RPMI7951 (cell line): ENCODE measurements around the gene SPSB1. TPM values are rescaled to one million over a fixed set of nuclear protein-coding genes. Genes with fewer than 3 reads are reported as not detected.
A peak's percentile ranks its signal among the peaks of the same experiment; 100 is the strongest.
"Not testable (repeated sequence)": the region's sequence is repeated elsewhere in the genome, so short reads cannot be mapped to it uniquely, and the experiment has no call there.

ENCODE experiments used
- DNase-seq: peaks from one replicate; pipeline ENCODE4 v3.0.0-alpha.2; 2012; ENCODE audit warnings: low read depth
- total RNA-seq: library from RNA; depleted of rRNA; stranded (reverse); fragments of >200 nt; shearing (Covaris generic); gene quantifications from 2 replicates; pipeline ENCODE4 v1.2.3, GENCODE V29; 2014

SPSB1 gene
- total RNA-seq, 1 experiment from 2014 or later = 7.6 TPM

DNA sequence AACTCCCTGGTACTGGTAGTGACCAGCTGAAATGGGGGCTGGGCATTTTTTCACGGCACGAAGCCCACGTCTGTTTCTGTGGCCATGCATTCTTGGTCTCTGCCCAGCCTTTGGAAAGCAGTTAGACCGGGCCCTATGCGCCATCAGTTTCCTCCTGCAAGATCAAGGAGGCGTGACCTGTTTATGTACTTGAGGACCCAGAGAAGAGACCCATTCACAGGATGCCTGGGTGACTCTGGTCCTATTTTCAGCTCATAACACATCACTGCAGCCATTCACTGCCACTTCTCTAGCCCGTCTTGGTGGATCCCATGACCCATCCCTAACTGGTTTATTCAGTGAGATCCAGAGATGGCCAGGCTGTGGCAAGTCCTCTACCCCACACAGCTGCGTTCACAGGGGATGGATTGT is 70.4 kb downstream of the SPSB1 start:
- no peak for DNase-seq

DNA sequence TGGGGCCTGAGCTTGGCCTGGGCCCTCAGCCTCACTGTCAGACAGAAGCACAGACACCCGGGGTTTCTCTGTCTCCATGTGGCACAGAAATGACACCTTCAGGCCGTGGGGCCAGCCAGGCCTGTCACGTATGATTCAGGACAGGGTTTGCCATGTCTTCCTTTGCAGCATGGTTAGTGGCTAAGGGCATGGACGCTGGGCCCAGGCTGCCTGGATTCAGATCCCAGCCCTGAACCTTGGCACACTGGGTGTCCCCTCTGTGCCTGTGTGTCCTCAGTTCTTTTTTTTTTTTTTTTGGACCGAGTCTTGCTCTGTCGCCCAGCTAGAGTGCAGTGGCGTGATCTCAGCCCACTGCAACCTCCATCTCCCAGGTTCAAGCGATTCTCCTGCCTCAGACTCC is 73.6 kb downstream of the SPSB1 start:
- DNase-seq = no peak

DNA sequence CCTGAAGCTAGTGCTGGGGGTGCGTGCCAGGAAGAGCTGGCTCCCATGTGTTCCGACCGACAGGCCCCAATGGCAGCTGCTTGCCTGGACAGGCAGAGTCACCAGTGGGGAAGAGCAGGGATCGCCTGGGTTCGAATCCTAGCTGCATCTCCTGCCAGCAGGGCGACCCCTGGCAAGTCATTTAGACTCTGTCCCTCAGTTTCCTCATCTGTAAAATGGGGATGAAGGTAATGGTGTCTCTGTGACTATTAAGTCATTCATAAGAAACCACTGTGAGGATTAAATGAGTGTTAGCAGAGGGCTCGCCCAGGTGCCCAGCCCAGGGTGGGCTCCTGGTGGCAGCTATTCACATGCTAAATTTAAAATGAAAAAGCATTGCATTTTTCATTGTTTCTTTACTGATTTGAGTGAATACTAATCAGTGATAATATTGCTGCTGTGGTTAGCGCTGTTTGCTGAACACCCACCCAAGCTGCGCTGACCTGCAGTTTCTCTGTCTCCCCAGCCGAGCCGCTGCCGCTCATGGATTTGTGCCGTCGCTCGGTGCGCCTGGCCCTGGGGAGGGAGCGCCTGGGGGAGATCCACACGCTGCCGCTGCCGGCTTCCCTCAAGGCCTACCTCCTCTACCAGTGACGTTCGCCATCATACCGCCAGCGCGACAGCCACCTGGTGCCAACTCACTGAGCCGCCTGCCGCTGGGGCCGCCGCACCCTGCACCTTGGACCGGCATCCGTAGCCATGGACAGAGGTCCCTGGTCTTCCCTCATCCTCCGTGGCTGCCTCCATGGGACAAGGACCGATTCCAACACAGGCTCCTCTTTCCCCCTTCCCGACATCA is 74.5 kb downstream of the SPSB1 start:
- no peak for DNase-seq

DNA sequence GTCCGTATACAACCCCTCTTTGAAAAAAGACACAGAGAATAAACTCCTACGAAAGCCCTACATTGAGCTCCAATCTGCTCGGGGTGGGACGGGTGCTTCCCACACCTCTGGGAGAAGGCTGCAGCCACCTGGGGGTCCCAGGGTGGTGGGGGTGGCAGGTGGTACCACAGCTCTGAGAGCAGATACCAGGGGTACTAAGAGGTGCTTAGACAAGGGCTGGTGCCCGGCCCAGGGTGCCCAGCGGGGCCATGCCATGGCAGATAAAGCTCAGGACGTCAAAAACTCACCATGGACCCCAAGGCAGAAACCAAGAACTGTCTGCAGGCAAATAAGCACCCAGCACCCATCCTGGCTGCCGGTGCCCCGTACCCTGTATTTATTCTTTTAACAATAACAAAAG is 75.1 kb downstream of the SPSB1 start:
- no peak for DNase-seq

DNA sequence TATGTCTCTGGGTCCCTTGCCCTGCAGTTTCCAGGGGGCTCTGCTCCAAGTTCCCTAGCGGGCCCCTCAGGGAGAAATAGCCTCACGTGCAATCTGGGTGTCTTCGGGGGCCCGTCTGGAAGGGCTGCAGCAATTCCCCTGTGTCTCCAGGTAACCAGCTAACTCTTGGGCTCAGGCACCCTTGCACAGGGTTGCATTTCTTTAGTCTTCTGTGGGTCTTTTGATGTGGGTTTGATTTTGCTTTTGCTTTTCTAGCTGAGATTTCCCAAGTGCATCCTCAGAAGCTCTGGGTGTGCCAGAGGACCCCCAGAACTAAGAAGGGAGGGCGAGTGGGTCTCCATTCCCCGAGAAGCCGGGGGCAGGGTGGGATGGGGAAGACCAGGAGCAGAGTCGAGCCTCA is 75.7 kb downstream of the SPSB1 start:
- DNase-seq = no peak

DNA sequence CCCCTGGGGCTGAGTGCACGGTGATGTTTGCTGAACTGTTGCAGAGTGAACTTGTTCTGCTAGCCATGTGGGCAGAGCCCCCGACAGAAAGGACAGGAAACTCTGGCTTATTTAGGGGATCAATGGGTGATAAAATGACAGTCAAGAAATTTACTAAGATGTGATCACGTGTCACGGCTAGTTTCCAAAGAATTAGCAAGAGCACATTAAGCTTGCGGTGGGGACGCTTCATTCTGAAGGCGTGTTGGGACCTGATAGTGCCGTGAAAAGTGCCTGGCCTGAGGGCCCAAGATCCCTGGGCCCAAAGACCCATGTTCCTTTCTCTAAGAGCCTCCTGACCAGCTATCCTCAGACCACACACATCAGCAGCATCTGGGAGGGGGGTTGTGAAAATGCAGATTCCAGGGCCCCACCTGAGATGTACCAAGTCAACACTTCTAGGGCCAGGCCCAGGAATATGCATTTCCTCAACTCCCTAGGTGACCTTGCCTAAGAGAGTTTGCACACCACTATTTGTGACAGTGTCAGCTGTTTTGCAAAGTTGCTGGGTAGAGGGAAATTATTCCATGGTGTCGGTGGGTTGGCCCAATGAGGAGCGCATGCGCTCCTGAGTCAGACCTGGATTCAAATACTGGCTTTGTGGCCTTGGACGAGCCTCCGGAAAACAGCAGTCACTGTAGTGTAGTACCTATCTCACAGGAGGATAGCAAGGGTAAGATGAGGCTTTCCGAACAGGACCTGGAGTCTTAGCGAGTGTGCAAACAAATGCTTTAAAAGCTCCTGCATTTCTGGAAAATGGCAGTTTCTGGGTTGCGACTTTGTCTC is 77.5 kb downstream of the SPSB1 start:
- no peak for DNase-seq

DNA sequence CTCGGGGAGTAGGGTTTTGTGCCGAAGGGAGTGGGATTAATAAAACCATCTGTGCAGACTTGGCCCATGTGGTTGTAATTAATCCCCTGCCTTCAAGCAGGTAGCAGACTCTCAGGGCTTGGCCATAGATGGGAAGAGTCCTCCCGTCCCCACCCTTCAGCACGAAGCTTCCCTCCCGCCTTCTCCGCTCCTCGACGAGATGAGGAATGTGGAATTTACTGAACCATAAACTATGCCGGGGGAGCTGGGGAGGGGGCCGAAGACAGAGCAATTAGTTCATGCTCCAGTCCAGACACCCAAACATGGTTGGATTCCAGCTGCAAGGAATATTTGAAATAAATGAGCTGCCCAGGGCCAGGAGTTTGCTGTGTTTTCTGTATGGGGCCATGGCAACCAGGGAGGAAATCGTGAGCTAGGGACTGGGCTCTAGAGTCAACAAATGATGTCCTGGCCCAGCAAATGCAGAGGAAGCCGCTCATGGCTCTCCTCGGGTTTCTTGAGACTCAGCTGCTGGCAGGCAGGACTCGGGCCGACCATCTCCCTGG is 78.8 kb downstream of the SPSB1 start:
- DNase-seq = no peak

DNA sequence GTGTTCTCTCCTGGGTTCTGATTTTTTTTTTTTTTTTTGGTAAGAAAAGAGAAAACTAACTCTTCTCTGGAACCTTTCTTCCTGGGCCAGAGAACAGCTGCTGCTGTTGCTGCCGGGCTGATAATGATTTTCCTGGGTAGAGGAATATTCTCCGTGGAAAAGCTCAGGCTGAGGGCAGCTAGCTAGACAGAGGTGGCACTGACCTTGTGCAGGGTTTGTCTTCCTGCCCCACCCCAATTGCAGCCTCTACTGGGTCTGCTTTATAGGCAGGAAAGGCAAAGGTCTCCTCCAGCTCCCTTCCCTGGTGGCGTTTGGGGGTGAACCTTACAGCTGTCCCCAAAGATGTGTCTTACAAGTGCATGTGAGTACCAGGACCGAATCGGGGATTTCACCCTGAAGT is 79.3 kb downstream of the SPSB1 start:
- DNase-seq = no peak

DNA sequence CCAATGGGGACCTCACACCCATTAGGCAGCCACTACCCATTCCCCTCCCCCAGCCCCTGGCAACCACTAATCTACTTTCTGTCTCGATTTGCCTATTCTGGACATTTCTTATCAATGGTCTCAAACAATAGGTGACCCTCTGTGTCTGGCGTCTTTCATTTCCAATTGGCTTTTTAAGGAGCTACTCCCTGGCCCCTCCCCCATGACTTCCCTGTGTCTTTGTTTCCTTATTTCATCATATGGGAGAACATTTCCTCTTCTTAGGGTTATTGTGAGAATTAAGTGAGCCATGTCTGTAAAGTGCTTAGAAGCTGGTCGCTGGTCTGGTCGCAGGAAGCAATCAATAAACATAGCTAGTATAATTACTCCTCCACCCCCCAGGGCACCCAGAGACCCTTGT is 80.9 kb downstream of the SPSB1 start:
- DNase-seq = no peak

DNA sequence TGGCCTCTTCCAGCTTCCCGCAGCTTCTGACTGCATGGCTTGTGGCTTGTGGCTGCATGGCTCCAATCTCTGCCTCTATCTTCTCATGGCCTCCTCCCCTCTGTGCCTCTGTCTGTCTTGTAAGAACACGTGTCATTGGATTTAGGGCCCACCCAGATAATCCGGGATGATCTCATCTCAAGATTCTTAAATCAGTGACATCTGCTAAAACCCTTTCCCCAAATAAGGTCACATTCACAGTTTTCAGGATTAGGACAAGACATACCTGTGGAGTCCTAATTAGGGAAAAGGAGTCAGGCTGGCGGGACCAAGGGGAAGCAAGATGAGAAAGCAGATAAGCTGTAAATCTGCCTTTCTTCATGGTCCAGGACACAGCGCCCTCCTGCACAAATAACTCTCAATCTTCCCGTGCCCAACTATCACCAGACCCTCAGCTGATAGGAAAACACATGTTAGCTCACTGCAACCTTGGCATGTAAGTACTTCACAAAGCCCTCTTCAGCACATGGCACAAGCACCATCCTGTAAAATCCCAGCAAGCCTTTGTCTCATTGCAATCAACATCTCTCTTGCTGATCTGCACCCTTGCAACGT is 82.2 kb downstream of the SPSB1 start:
- DNase-seq = no peak

DNA sequence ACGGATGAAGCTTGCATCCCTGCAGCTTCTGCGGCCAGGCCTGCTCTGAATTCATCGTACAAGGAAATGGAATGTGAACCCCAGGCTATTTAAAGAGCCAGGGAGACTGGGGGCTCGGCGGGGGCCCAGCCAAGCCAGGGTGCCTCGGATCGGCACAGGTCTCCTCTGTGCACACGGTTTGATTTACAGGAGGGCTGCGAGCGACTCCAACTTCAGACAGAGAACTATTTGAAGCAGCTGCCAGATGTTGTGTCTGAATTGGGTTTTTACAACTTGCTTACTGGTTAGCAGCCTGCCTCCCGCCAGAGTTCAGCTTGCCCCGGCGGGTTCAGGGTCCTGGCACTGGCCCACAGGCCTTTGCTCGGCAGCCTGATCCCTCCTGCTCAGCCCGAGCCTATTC is 83.2 kb downstream of the SPSB1 start:
- DNase-seq = no peak

DNA sequence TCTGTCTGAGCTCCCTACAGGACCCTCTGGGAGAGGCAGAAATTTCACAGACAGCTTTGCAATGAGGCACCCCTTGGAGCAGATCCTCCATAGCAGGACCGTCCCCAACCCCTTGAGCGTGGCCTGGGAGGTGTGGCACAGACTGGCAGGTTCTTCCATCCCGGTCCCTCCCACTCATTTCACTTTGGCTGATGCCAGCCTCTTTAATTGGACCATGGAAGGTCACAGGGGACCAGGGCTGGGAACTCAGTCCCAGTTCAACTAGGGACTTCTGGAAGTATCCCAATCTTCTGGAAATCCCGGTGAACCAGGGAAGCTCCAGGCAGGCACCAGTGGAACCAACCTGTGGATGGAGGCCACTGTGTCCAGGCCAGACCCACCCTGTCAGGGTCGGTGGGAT is 83.7 kb downstream of the SPSB1 start:
- DNase-seq = no peak

DNA sequence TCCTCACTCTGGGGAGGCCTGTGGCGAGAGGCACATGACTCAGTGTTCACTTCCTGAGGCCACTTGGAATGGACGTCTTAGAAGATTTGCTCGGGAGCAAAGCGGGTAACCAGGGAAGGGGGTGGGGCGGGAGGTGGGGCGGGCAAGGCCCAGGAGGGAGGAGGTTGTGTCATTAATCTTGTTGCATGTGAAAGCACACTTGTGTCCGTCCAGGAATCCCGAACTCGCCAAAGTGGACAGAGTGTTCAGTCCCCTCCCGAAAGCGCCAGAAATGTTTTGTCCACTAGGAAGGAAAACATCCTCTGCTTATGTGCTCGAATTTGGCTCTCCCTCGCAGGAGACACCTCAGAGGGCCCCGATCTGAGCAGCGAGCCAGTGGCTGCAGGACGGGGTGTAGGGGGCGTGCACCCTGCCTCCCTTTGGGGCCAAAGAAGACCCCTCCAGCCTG is 84.2 kb downstream of the SPSB1 start:
- DNase-seq = peak; percentile 72

DNA sequence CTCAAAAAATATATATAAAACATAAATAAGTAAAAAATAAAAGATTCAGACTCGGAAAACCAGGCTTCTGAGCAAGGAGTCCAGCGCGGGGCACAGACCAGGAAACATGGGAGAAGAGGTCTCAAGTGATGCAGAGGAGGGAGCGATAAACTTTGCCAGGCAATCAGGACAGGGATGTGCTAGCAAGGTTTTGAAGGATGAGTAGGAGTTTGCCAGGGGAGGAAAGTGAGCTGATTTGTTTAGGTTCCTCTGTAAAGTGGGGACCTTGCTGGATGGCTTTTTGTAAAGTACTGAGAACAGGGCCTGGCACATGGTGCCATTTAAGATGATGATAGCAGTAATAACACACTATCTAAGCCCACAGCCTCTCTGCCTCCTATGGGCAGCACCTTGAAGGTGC is 86.1 kb downstream of the SPSB1 start:
- no peak for DNase-seq

DNA sequence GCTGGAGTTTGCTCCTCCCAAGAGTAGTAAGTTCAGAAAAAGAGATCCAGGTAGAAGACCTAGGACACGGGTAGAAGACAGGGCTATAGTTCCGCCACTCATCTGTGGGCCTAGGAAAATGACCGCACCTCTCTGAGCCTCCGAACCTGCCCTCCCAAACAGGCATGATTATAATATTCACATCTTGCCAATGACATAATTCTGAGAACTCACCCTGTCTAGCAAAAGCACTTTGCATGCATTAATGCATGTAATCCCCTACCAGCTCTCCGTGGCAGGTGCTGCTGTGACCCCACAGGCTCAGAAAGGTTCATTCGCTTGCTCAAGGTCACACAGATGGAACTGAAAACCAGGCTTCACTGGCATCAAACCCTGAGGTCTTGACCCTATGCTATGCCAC is 88.0 kb downstream of the SPSB1 start:
- DNase-seq = no peak

DNA sequence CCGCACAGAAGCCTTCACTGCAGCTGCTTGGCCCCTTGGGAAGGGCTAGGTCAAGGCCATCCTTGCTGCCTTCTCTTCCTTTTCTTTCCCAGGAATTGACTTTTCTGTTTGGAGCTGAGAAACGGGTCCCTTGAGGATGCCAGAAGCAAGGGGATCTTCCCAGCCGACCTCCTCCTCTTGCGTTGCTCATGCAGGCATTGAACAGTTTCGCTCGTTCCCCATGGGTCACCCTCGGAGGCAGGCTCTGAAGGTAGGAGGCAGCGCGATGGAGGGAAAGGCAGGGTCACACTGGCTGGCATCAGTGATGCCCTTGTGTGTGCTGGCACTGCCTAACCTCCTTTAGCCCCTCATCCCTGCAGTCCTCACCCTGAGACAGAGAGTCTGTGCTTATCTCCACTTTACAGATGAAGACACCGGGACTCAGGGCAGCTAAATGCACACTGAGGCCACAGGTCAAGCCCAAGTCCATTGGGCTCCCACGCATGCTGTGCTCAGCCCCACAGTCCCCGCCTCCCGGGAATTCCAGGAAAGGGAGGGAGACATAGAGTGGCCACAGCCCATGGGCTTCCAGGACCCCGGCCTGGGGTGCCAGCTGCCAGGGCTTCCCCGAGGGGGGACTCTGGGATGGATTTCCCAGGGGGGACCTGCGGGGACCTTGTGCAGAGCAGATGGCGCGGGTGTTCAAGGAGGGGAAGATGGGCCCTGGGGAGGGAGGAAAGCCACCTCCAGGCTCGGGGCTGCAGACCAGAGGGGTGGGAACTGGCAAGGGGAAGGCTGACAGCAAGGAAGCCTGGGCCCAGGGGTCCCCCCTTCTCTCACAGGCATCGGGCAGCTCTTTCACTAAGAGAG is 90.2 kb downstream of the SPSB1 start:
- DNase-seq = no peak

DNA sequence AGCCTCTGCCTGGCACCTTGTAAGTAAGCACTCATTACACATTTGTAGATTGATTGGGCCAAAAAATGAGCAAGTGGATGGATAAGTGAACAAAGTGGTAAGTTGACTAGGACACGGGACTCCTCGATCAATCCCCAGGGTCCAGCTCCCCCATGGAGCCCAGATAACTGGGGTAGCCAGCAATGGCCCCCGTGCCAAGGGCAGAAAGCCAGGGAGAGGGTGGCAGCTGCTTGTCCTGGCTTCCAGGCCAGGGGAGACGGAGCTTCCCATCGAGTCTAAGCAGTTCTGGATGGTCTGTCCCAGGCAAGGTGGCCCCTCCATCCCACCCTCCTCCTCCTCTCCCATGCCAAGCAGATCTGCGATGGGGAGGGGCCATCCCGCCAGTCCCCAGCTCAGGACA is 91.4 kb downstream of the SPSB1 start:
- no peak for DNase-seq

DNA sequence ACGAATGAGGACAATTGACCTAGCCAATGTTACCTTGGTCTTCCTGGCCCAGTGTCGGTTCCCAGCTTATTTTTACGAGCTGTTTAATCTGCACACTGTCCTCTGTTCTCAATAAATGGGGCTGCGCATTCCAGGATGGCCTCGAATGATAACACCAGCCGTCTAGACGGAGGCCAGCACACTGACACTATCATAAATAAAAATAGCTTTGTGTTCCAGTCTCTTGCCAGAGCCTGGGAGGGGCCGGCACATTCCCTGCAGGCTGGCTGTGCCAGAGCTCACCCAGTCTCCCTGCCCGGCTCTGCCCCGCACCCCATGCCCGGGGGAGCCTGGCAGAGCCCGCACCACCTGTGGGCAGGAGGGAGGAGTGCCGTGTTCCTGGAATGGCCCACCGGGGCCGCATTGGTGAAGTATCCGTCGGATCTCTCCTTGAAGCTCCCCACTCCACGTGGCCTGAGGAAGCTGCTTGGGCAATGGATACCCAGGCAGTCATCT is 92.1 kb downstream of the SPSB1 start:
- peak; percentile 53 for DNase-seq

DNA sequence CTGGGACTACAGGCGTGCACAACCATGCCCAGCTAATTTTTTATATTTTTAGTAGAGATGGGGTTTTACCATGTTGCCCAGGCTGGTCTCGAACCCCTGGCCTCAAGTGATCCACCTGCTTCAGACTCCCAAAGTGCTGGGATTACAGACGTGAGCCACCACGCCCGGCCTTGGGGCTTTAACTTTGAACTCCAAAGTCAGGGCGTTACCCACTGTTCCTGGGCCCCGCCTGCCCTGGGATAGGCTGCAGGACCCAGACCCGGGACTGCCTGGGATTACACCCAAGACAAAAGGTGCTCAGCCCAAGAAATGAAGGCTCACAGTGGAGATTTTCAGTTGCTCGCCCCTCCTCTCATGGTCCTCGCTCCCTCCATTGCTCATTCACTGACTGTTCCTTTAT is 92.7 kb downstream of the SPSB1 start:
- DNase-seq = not testable (repeated sequence)

DNA sequence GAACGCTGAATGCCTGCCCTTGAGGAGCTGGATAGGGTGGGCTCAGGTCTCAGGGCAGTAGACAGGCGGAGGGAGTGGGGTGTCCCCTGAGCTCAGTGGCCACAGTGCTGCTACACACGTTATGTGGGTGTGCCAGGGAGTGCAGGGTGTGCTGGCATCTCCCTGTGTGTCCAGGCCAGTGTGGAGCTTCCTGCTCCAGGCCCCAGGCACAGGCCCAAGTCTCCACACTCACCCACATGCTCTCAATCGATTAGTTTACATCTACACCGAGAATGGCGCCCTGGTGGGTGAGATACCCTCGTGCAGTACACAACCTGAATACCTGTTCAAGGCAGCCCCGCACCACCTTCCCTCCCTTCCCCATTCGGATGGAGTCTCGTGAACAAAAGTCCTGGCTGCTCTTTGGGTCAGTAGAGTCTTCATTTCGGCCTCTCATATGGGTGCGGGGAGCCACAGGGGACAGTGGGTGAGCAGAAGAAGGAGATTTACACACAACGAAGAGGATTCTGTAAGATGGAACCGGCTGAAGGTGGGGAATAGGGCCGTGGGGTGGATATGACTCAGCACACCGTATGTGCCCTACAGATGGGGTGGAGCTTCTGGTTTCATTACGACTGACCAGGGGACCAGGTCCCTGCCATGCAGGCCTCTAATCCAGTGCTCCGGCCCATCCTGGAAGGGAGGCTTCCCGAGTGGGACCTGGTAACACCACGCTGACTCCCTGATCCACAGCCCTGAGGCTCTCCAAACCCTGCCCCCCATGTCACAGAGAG is 93.3 kb downstream of the SPSB1 start:
- peak; percentile 48 for DNase-seq
